NCI-H2171 treated with DMSO at 0.1 percent for 48 hours (cell line): ENCODE measurements around the gene ELFN1.
A peak's percentile ranks its signal among the peaks of the same experiment; 100 is the strongest.

ENCODE experiments used
- DNase-seq: peaks from one replicate; lab custom pipeline; 2025; lab: John Stamatoyannopoulos, UW

Gene ELFN1

GRCh38 chr7:1725766-1726630 lies 55.9 kb downstream of the ELFN1 start:
- peak; percentile 91 for DNase-seq

GRCh38 chr7:1727079-1727478 lies 57.0 kb downstream of the ELFN1 start:
- DNase-seq = no peak

DNA sequence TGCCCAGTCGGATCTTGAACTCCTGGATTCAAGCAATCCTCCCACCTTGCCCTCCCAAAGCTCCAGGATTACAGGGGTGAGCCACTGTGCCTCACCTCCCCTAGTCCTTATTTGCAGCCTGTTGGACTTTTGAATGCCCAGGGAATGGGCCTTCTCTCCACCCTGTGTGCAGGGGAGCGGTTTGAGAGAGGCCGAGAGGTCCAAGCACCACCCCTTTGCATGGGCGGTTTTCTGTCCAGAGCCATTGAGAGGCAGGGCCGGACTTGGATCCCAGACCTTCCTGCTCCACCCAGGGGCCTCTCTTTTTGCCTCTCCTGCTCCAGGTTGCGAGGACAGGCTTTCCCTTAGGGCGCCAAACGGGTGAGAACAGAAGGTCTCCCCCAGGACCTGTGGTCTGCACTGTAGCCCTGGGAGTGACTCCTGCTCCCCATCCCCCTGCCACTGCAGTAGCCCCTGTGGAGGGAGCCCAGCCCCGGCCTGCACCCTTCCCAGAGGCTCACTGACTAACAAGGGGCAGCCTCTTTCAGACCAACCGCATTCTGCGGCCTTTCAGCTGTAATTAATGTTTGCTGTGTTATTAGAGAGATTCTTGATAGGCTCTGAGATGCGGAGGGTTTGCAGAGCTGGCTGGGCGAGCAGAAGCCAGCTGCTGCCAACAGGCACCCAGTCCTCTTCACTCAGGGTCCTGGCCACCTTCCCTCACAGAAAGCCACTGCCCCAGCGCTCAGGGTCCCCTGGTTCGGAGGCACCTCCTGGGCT lies 57.9 kb downstream of the ELFN1 start:
- peak; percentile 18 for DNase-seq

DNA sequence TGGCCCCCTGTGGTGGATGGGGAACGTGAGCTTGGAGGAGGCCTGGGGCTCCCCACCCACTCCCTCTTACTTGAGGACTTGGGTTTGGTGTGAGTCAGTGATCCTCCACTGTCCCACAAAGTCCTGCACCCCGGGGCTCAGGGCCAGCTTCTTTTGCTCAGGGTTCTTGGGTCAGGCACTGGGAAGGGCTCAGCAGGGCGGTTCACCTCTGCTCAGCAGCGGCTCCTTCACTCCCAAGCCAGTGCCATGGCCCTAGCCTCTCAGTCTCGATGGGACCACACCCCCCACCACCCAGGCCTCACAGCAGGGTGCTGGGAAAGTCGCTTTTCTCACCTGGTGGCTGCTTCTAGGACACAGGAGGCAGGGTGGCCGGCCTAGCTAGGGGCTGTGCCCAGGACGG lies 59.1 kb downstream of the ELFN1 start:
- no peak for DNase-seq

GRCh38 chr7:1729773-1730172 lies 59.7 kb downstream of the ELFN1 start:
- DNase-seq = peak; percentile 63

GRCh38 chr7:1732072-1732471 lies 62.0 kb downstream of the ELFN1 start:
- DNase-seq = no peak

GRCh38 chr7:1732645-1733044 lies 62.6 kb downstream of the ELFN1 start:
- no peak for DNase-seq

GRCh38 chr7:1733206-1733907 lies 63.3 kb downstream of the ELFN1 start:
- no peak for DNase-seq

DNA sequence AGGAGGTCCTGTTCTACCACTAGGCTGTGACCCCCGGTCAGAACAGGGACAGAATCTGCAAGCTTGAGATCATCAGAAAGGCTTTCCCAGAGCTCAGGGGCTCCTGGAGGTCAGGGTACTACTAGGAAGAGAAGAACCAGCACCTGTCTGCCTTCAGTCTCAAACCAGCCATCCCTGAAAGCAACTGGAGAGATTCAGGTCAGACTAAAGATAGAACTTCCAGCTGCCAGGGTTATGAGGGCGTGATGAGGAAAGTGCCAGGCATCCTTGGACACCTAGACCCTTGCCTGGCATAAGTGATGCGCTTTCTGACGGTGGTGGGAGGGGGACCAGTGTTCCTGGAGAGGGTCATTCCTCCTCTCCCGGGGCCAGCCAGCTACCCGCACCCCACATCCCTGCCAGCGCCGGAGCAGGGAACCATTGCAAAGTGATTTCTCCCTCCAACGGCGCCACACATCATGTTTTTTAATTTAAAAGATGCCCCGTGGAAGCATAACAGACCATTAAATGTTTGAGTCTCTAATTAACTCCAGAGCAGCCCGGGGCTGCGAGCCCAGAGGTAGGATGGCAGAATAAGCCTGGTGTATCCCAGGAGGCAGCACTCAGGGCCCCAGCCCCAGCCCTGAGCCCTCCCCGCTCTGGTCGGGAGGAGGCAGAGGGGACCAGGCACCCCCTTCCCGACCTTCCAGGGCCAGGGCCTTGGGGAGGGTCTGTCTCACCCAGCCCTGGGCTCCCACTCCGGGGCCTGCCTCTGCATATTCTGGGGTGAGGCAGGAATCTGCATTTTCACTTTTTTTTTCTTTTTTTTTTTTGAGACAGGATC lies 64.0 kb downstream of the ELFN1 start:
- DNase-seq = no peak

GRCh38 chr7:1735262-1735661 lies 65.2 kb downstream of the ELFN1 start:
- DNase-seq = peak; percentile 8

- DNase-seq = no peak
Measured at GRCh38 chr7:1735806-1736483, 65.9 kb downstream of the ELFN1 start.

GRCh38 chr7:1736484-1736817 lies 66.4 kb downstream of the ELFN1 start:
- no peak for DNase-seq

DNA sequence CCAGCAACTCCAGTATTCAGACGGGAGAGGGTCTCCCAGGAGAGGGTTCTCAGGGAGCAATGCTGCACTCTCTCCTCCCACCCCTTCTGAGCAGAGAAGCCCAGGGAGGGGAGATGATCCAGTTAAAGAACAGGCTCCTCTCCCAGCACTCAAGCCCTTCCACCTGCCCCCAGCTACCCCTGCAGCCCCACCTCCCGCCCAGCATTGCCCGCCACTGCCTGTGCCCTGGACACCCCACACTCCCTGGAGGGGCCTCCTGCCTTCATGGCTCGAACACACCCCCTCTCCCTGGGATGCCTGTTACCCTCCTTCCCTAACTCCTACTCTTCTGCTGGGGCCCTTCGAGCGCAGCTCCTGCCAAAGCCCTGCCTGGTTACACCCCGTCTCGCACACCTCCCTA lies 66.8 kb downstream of the ELFN1 start:
- DNase-seq = no peak

GRCh38 chr7:1737523-1737922 lies 67.4 kb downstream of the ELFN1 start:
- DNase-seq = no peak

DNA sequence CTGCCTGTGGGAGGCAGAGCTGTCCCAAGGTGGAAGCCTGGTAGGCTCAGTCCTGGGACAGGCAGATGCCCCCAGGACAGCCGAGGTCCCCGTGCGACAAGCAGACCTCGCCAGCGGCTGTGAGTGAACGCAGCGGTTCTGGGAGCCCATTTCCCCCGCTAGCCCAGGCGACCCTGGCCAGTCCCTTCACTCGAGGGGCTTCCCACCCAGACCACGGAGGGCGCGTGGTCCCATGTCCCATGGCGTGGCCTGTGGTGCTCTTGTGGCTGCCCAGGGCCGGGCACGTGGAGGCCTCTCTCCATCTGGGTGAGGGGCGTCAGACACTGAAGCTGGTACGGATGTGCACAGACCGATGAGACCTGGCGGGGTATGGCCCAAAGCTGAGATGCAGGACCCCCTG lies 67.9 kb downstream of the ELFN1 start:
- no peak for DNase-seq

GRCh38 chr7:1738511-1738910 lies 68.4 kb downstream of the ELFN1 start:
- DNase-seq = no peak

- DNase-seq = no peak
Measured at GRCh38 chr7:1738956-1739355, 68.9 kb downstream of the ELFN1 start.

DNA sequence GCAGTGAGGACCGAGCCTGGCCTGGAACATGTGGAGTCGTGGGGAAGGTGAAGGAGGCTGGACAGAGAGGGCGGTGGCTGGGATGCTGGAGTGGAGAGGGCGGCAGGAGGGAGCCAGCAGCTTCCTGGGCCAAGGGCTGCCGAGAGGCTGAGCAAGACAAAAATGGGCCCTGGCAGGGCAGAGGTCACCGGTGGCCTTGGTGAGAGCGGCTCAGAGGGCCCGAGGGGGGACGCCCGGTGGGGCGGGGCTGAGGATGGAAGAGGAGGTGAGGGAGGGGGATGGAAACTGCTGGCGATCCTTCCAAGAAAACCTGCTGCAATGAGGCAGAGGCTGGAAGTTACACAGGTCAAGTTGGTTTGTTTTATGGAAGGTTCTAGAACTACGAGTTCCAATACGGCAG lies 69.5 kb downstream of the ELFN1 start:
- DNase-seq = no peak

DNA sequence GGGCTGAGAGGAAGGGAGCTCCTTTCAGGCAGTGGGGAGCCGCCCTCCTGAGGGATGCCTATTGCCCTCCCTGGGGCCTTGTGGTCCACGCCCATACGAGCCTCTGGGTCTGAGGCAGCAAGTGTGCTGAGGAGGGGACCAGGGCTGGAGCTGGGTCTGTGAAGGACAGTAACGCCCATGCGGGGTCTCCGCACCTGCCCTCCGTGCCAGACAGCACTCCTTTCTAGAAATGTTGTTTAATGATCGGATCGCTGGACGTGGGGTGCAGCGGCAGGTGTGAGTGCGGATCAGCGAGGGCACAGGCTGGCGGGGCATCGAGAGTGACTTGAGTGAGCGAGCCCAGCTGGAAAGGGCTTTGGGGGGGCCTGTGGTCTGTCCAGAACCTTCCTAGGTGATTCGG lies 70.1 kb downstream of the ELFN1 start:
- DNase-seq = peak; percentile 10

DNA sequence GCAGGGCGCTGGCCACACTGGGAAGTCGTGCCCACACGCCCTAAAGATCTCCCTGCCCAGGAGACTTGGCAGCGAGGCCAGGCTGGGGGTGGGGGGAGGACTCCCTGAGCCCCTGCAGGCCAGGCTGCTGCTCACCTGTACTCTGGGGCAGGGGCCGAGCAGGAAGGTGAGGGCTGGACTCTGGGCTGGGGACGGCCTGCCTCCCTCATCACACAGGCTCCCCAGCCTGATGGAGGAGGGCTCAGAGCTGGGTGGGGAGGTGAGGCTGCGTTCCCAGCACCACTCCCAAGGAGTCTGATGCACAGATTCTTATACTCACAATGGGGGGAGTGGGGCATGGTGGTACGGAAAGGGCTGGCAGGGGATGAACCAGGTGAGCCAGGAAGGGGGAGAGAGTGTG lies 71.2 kb downstream of the ELFN1 start:
- DNase-seq = no peak

DNA sequence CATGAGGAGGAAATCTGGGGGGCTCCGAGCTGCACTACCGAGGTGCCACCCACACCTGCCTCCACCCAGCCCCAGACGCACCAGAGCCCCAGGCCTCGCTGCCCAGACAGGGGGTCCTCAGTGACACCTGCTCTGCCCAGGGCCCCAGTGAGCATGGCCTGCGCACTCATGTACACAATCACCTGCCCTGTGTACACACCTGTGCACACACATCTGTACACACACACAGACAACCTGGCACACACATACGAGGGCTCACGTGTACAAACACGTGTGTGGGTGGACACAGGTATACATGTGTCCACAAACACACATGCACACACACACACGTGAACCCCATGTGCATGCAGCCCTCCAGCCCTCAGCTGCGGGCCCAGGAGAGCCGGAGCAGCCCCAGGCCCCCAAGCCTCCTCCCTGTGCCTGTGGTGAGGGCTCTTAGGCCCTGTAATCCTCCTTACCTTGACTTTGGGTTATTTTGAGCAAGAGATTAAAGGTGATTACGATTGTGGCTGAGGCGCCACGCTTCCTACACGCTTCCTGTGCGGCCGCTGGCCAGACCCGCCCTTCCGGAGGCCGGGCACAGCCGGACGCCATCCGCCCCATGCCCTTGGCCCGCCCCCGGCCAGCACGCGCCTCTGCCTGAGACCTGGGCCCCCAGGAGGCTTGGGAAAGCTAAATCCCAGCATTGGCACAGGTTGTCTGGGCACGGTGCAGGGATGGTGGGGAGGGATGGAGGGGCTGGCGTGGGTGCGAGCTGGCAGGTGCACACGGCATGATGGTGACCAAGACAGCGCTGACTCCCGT lies 71.9 kb downstream of the ELFN1 start:
- DNase-seq = no peak
